K562 (cell line): ENCODE results near the gene MPV17L. TPM values are rescaled to one million over a fixed set of nuclear protein-coding genes. Genes with fewer than 3 reads are reported as not detected.
"Not testable (repeated sequence)": the region's sequence is repeated elsewhere in the genome, so short reads cannot be mapped to it uniquely, and the experiment has no call there.

ENCODE experiments used
- ATAC-seq: fragments of 200-7000 bp; cut with Tn5 transposase; 3 replicates; pipeline ENCODE4 v1.9.1; 2020; ENCODE audit warnings: moderate library complexity
- BruUV-seq: library from RNA; stranded (reverse); fragments of 400-500 nt; replicated peaks from 2 replicates; lab custom pipeline; 2021; lab: Mats Ljungman, UMichigan
- CTCF ChIA-PET: fragments of 300-600 bp; formaldehyde crosslinking; extraction: SDS; loops from one replicate; lab custom pipeline; 2021; ENCODE audit warnings: low intra/inter-chr PET ratio; lab: Yijun Ruan, JAX
- POLR2A ChIA-PET: fragments of 300-600, 350-650 bp; sonication (Branson Sonifier 250); formaldehyde crosslinking; extraction: SDS; loops from one replicate; lab custom pipeline; 2021; ENCODE audit warnings: antibody characterized with exemption, inconsistent platforms; lab: Yijun Ruan, JAX
- DNase-seq, 4 experiments: peaks; one replicate each; pipeline versions ENCODE4 v3.0.0 to v3.0.0-alpha.2; 2011 to 2018; ENCODE audit warnings: low spot score in 3 of 4, mixed read lengths in 3 of 4; ENCODE audit errors: extremely low read depth in 1 of 4
- FAIRE-seq: peaks from 2 replicates; lab custom pipeline; 2011; peaks lifted over from hg19 to GRCh38; lab: Jason Lieb, UNC
- H2AFZ ChIP-seq: 2 replicates; pipeline ENCODE4 v1.6.0; 2011; ENCODE audit warnings: low read depth, low read length, control low read depth, inconsistent platforms
- H3K27ac ChIP-seq: fragments of 200-600 bp; 3 replicates; pipeline ENCODE4 v1.8.0; 2011; ENCODE audit warnings: low read depth, mild to moderate bottlenecking, control low read depth, inconsistent platforms, low read length, moderate library complexity, mixed read lengths; ENCODE audit errors: extremely low read depth
- H3K27me3 ChIP-seq, 2 experiments: fragments of 300-600 bp in 1 of 2; 2 replicates in 1 of 2; 3 replicates in 1 of 2; pipeline versions ENCODE4 v1.6.0 to v1.8.0; 2011; ENCODE audit warnings: inconsistent platforms in 2 of 2, low read length in 2 of 2, mild to moderate bottlenecking in 1 of 2, mixed read lengths in 1 of 2, moderate library complexity in 1 of 2; ENCODE audit not compliant: control insufficient read depth in 2 of 2, insufficient read depth in 2 of 2
- H3K36me3 ChIP-seq: fragments of 300-600 bp; 3 replicates; pipeline ENCODE4 v1.8.0; 2011; ENCODE audit warnings: mild to moderate bottlenecking, low read length, inconsistent platforms; ENCODE audit not compliant: control insufficient read depth, insufficient read depth
- H3K4me1 ChIP-seq, 2 experiments: fragments of 200-600 bp in 1 of 2; replicated peaks in 1 of 2; 2 replicates in 1 of 2; 3 replicates in 1 of 2; pipeline versions ENCODE4 v1.5.1 to v1.8.0; 2011; ENCODE audit warnings: inconsistent platforms in 2 of 2, low read length in 2 of 2, mild to moderate bottlenecking in 1 of 2, mixed read lengths in 1 of 2, moderate library complexity in 1 of 2; ENCODE audit not compliant: control insufficient read depth in 2 of 2, insufficient read depth in 2 of 2
- H3K4me2 ChIP-seq: 2 replicates; pipeline ENCODE4 v1.6.1; 2011; ENCODE audit warnings: low read length, control low read depth, inconsistent platforms, mixed read lengths; ENCODE audit not compliant: insufficient read depth
- H3K4me3 ChIP-seq: fragments of 200-600 bp; sonication (generic), shearing (Covaris generic); 2 replicates; pipeline ENCODE4 v1.5.1; 2016; ENCODE audit warnings: control low read depth, inconsistent platforms
- H3K79me2 ChIP-seq: fragments of 200-600 bp; 3 replicates; pipeline ENCODE4 v1.8.0; 2011; ENCODE audit warnings: low read length, inconsistent platforms; ENCODE audit not compliant: control insufficient read depth, insufficient read depth
- H3K9ac ChIP-seq, 2 experiments: 2 replicates each; pipeline versions ENCODE4 v1.6.0 to v1.6.1; 2011; ENCODE audit warnings: low read depth in 2 of 2, low read length in 2 of 2, control low read depth in 1 of 2, inconsistent platforms in 1 of 2, mild to moderate bottlenecking in 1 of 2, mixed read lengths in 1 of 2; ENCODE audit not compliant: insufficient read depth in 1 of 2
- H3K9me1 ChIP-seq: one replicate; pipeline ENCODE4 v1.6.0; 2011; ENCODE audit warnings: inconsistent platforms, mild to moderate bottlenecking, low read length, moderate library complexity; ENCODE audit not compliant: control insufficient read depth, insufficient read depth
- H3K9me3 ChIP-seq: replicated peaks from 2 replicates; pipeline ENCODE4 v1.5.1; 2011; ENCODE audit warnings: low read depth, low read length, inconsistent platforms; ENCODE audit not compliant: control insufficient read depth, insufficient read depth
- H4K20me1 ChIP-seq: replicated peaks from 2 replicates; pipeline ENCODE4 v1.6.1; 2011; ENCODE audit warnings: low read length, inconsistent platforms, mixed read lengths; ENCODE audit not compliant: control insufficient read depth, insufficient read depth
- ZNF121 ChIP-seq: sonication (generic); formaldehyde crosslinking; conservative IDR thresholded peaks from 2 replicates; pipeline ENCODE4 v1.8.0; 2022; ENCODE audit warnings: missing genetic modification reagents
- WGBS: fragments of 100-300 bp; shearing (Covaris generic); methylation state at CpG from one replicate; pipeline ENCODE4 v1.1.6; 2016; ENCODE audit warnings: low coverage, mixed read lengths; ENCODE audit not compliant: insufficient coverage; ENCODE audit errors: missing lambda C conversion rate; 5-methylcytosine and 5-hydroxymethylcytosine counted together
- in situ Hi-C: fragments of 300-500 bp; cut with MboI; formaldehyde crosslinking; loops from 4 replicates; pipeline ENCODE4 v1.15.0; 2018; ENCODE audit warnings: inconsistent platforms, mixed read lengths
- intact Hi-C: fragments of 100-400 bp; cut with micrococcal nuclease; formaldehyde crosslinking; loops from 2 replicates; pipeline ENCODE4 v1.14.2; 2022
- polyA plus RNA-seq, 8 experiments: library from polyadenylated mRNA; depleted of rRNA in 4 of 8; stranded (reverse) in 5 of 8; unstranded in 3 of 8; fragments of >200 nt; fragmentation: Nextera tagmentation in 2 of 8; fragmentation: Illumina TruSeq in 1 of 8; extraction: Ambion mirVana in 2 of 8; extraction: Trizol in 1 of 8; gene quantifications; 2 replicates each; pipeline versions ENCODE4 v1.2.1 to v1.2.3, GENCODE V29; 2011 to 2014; ENCODE audit warnings: inconsistent platforms in 1 of 8, missing spikeins in 1 of 8
- total RNA-seq, 7 experiments: library from RNA; depleted of rRNA in 6 of 7; stranded (reverse); fragments of >200 nt in 6 of 7; fragmentation: Illumina TruSeq in 2 of 7; extraction: Trizol in 2 of 7; gene quantifications; 2 replicates each; pipeline versions ENCODE4 v1.2.1 to v1.2.3, GENCODE V29; 2011 to 2021; ENCODE audit warnings: low replicate concordance in 1 of 7

The MPV17L gene
- total and polyA plus RNA-seq, 9 of the 15 experiments (the other 6 are each of a cell fraction or from before 2014, with no cell fraction given): not detected

DNA sequence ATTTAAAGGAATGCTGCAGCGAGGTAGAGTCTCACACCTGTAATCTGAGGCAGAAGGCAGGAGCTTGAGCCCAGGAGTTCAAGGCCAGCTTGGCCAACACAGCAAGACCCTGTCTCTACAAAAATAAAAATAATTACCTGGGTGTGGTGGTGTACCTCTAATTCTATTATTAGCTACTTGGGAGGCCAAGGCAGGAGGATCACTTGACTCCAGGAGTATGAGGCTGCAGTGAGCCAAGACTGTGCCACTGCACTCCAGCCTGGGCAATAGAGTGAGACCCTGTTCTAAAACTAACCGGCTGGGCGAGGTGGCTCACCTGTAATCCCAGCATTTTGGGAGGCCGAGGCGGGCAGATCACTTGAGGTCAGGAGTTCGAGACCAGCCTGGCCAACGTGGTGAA is 57.7 kb downstream of the MPV17L start:
- POLR2A ChIA-PET, CTCF ChIA-PET: not testable (repeated sequence)

GRCh38 chr16:15454933-15455332 is 59.4 kb downstream of the MPV17L start:
- H3K27ac ChIP-seq, H2AFZ ChIP-seq, intact Hi-C loops, DNase-seq, H3K9me1 ChIP-seq, H3K36me3 ChIP-seq, H3K9ac ChIP-seq, H3K9me3 ChIP-seq, in situ Hi-C loops, H3K79me2 ChIP-seq, H3K4me3 ChIP-seq, H3K4me2 ChIP-seq, FAIRE-seq, H3K4me1 ChIP-seq, H4K20me1 ChIP-seq, BruUV-seq, ATAC-seq, CTCF ChIA-PET: not testable (repeated sequence)
- POLR2A ChIA-PET: interaction anchor here (1.2 to 1.9 kb wide), 2 partner anchors 11 to 17 kb away, joined by 3 to 4 read pairs; no protein-coding TSS in a partner anchor
- H3K27me3 ChIP-seq: peaks cover 10 to 14% of the 10 kb centered on the region in 2 experiments; a peak in 4 of 5 replicates
- WGBS: 18% methylated on average over 9 of the region's 11 CpGs

More for the DNA sequence above, 57.7 kb downstream of the MPV17L start:
- H3K4me1 ChIP-seq, H3K36me3 ChIP-seq, H3K79me2 ChIP-seq, H4K20me1 ChIP-seq, H2AFZ ChIP-seq, BruUV-seq, DNase-seq, H3K9me3 ChIP-seq, in situ Hi-C loops, H3K9ac ChIP-seq, intact Hi-C loops, FAIRE-seq, H3K4me3 ChIP-seq, H3K27ac ChIP-seq, ATAC-seq, H3K9me1 ChIP-seq, H3K4me2 ChIP-seq: not testable (repeated sequence)
- WGBS: 6% methylated on average over 7 of the region's 7 CpGs
- peaks cover 8 to 14% of the 10 kb centered on the region in 2 experiments; a peak in 3 of 5 replicates for H3K27me3 ChIP-seq
- TF ChIP-seq ZNF121 (CRISPR knock-in tag): peak; percentile 75
